Loucy (cell line): ENCODE results near the gene CENPO.

Experiments used
- EZH2phosphoT487 ChIP-seq: fragments of 200-600 bp; IDR thresholded peaks from 2 replicates; pipeline ENCODE4 v1.6.1; 2018; ENCODE audit warnings: antibody characterized with exemption, mild to moderate bottlenecking, moderate library complexity, borderline replicate concordance
- TF ChIP-seq, protein P1 (sequence below): fragments of 200-600 bp; sonication (generic); conservative IDR thresholded peaks from 2 replicates; pipeline ENCODE4 v1.5.1; 2014; ENCODE audit warnings: mild to moderate bottlenecking, antibody characterized with exemption, low read length

DNA sequence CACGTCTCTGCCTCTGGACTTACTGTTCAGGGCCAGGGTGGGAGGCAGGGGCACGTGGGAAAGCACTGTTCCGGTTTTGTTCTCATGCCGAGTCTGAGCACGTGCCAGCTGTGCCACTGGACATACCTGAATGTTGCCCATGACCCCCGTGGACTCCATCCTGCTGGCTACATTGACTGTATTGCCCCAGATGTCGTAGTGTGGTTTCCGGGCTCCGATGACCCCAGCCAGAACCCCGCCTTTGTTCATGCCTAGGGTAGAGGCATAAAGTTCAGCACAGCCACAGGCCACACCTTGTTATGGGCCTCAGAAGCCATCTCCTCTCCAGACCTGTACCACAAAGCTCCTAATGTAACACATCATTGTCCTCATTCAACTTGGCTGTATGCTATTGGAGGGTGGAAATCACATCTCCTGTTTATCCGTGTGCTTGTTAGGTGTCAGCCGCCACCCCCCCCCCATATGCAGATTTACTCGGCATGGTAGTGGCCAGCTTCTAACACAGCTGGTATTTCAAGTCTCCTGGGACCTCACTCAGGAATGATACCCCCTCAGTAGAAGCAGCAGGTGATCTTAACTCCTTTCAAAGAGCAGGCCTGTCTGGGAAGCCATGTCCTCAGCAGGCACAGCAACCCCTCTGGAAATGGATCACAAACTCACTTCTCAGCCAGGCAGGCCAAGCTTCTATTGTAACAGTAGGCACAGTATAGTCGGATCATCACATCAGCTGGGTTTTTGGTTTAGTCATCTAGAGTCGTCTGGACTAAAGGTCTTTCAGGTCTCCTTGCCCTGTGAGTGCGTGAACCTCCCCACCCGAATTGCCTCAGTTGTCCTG, 27.6 kb downstream of the CENPO start:
- TF ChIP-seq, protein P1, sequence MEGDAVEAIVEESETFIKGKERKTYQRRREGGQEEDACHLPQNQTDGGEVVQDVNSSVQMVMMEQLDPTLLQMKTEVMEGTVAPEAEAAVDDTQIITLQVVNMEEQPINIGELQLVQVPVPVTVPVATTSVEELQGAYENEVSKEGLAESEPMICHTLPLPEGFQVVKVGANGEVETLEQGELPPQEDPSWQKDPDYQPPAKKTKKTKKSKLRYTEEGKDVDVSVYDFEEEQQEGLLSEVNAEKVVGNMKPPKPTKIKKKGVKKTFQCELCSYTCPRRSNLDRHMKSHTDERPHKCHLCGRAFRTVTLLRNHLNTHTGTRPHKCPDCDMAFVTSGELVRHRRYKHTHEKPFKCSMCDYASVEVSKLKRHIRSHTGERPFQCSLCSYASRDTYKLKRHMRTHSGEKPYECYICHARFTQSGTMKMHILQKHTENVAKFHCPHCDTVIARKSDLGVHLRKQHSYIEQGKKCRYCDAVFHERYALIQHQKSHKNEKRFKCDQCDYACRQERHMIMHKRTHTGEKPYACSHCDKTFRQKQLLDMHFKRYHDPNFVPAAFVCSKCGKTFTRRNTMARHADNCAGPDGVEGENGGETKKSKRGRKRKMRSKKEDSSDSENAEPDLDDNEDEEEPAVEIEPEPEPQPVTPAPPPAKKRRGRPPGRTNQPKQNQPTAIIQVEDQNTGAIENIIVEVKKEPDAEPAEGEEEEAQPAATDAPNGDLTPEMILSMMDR: no peak
- no peak for TF ChIP-seq EZH2phosphoT487
